Measurements from ENCODE around the gene PTPRN.
A peak's percentile ranks its signal among the peaks of the same experiment; 100 is the strongest.

PTPRN gene

GRCh38 chr2:219302412-219302968 lies 6.7 kb downstream of the PTPRN start:
- H3K9me3 ChIP-seq (ENCODE audit: control insufficient read depth, low read depth, low read length) = no peaks in the 10 kb centered on the region
- no peak overlapping the region for H3K27ac ChIP-seq (ENCODE audit: low read length)
- peaks cover 4% of the 10 kb centered on the region for H3K4me1 ChIP-seq (ENCODE audit: control insufficient read depth, low read depth, low read length)
- H3K9ac ChIP-seq (ENCODE audit: low read length) = no peak overlapping the region
- H3K27me3 ChIP-seq (ENCODE audit: control insufficient read depth, insufficient read depth, low read length) = peaks cover 44% of the 10 kb centered on the region
- H3K4me3 ChIP-seq (ENCODE audit: low read length) = no peak overlapping the region
- H3K36me3 ChIP-seq (ENCODE audit: control insufficient read depth, low read depth, low read length) = no peaks in the 10 kb centered on the region

- H3K36me3 ChIP-seq (ENCODE audit: control insufficient read depth, low read depth, low read length) = no peaks in the 10 kb centered on the region
- no peaks in the 10 kb centered on the region for H3K9me3 ChIP-seq (ENCODE audit: control insufficient read depth, low read depth, low read length)
- no peak overlapping the region for H3K4me3 ChIP-seq (ENCODE audit: low read length)
- H3K27ac ChIP-seq (ENCODE audit: low read length) = no peak overlapping the region
- H3K27me3 ChIP-seq (ENCODE audit: control insufficient read depth, insufficient read depth, low read length) = peaks cover 41% of the 10 kb centered on the region
- H3K4me1 ChIP-seq (ENCODE audit: control insufficient read depth, low read depth, low read length) = peaks cover 4% of the 10 kb centered on the region
- H3K9ac ChIP-seq (ENCODE audit: low read length) = no peak overlapping the region
These were observed 9.2 kb downstream of the PTPRN start for GRCh38 chr2:219300022-219300421.

- Histone ChIP-seq H3K9ac (ENCODE audit: low read length) (no peak overlapping the region), H3K27me3 (ENCODE audit: control insufficient read depth, insufficient read depth, low read length) (peaks cover 41% of the 10 kb centered on the region)
These were observed 9.8 kb downstream of the PTPRN start for GRCh38 chr2:219299372-219299760.

GRCh38 chr2:219298759-219299371 lies 10.3 kb downstream of the PTPRN start:
- Histone ChIP-seq H3K36me3 (ENCODE audit: control insufficient read depth, low read depth, low read length) (no peaks in the 10 kb centered on the region), H3K4me1 (ENCODE audit: control insufficient read depth, low read depth, low read length) (peaks cover 7% of the 10 kb centered on the region), H3K27me3 (ENCODE audit: control insufficient read depth, insufficient read depth, low read length) (peaks cover 43% of the 10 kb centered on the region), H3K9ac (ENCODE audit: low read length) (no peak overlapping the region), H3K9me3 (ENCODE audit: control insufficient read depth, low read depth, low read length) (no peaks in the 10 kb centered on the region), H3K4me3 (ENCODE audit: low read length) (peak overlapping the region; percentile 23), H3K27ac (ENCODE audit: low read length) (no peak overlapping the region)

More at GRCh38 chr2:219299372-219299760, 9.8 kb downstream of the PTPRN start:
- Histone ChIP-seq H3K4me3 (ENCODE audit: low read length) (no peak overlapping the region), H3K27ac (ENCODE audit: low read length) (no peak overlapping the region), H3K9me3 (ENCODE audit: control insufficient read depth, low read depth, low read length) (no peaks in the 10 kb centered on the region), H3K36me3 (ENCODE audit: control insufficient read depth, low read depth, low read length) (no peaks in the 10 kb centered on the region), H3K4me1 (ENCODE audit: control insufficient read depth, low read depth, low read length) (peaks cover 4% of the 10 kb centered on the region)

GRCh38 chr2:219297766-219298456 lies 11.3 kb downstream of the PTPRN start:
- no peaks in the 10 kb centered on the region for H3K36me3 ChIP-seq (ENCODE audit: control insufficient read depth, low read depth, low read length)
- H3K9ac ChIP-seq (ENCODE audit: low read length) = no peak overlapping the region
- no peak overlapping the region for H3K27ac ChIP-seq (ENCODE audit: low read length)
- H3K4me3 ChIP-seq (ENCODE audit: low read length) = no peak overlapping the region
- peaks cover 46% of the 10 kb centered on the region for H3K27me3 ChIP-seq (ENCODE audit: control insufficient read depth, insufficient read depth, low read length)
- H3K4me1 ChIP-seq (ENCODE audit: control insufficient read depth, low read depth, low read length) = peaks cover 7% of the 10 kb centered on the region
- H3K9me3 ChIP-seq (ENCODE audit: control insufficient read depth, low read depth, low read length) = no peaks in the 10 kb centered on the region

GRCh38 chr2:219296631-219297391 lies 12.4 kb downstream of the PTPRN start:
- H3K9me3 ChIP-seq (ENCODE audit: control insufficient read depth, low read depth, low read length) = no peaks in the 10 kb centered on the region
- no peak overlapping the region for H3K27ac ChIP-seq (ENCODE audit: low read length)
- no peak overlapping the region for H3K9ac ChIP-seq (ENCODE audit: low read length)
- peaks cover 46% of the 10 kb centered on the region for H3K27me3 ChIP-seq (ENCODE audit: control insufficient read depth, insufficient read depth, low read length)
- H3K36me3 ChIP-seq (ENCODE audit: control insufficient read depth, low read depth, low read length) = no peaks in the 10 kb centered on the region
- no peak overlapping the region for H3K4me3 ChIP-seq (ENCODE audit: low read length)
- H3K4me1 ChIP-seq (ENCODE audit: control insufficient read depth, low read depth, low read length) = peaks cover 7% of the 10 kb centered on the region

GRCh38 chr2:219296142-219296541 lies 13.1 kb downstream of the PTPRN start:
- peaks cover 46% of the 10 kb centered on the region for H3K27me3 ChIP-seq (ENCODE audit: control insufficient read depth, insufficient read depth, low read length)
- H3K4me3 ChIP-seq (ENCODE audit: low read length) = no peak overlapping the region
- H3K36me3 ChIP-seq (ENCODE audit: control insufficient read depth, low read depth, low read length) = no peaks in the 10 kb centered on the region
- peaks cover 7% of the 10 kb centered on the region for H3K4me1 ChIP-seq (ENCODE audit: control insufficient read depth, low read depth, low read length)
- H3K9ac ChIP-seq (ENCODE audit: low read length) = no peak overlapping the region
- H3K27ac ChIP-seq (ENCODE audit: low read length) = no peak overlapping the region
- no peaks in the 10 kb centered on the region for H3K9me3 ChIP-seq (ENCODE audit: control insufficient read depth, low read depth, low read length)

- Histone ChIP-seq H3K4me3 (ENCODE audit: low read length) (peak overlapping the region; percentile 79), H3K27ac (ENCODE audit: low read length) (no peak overlapping the region), H3K27me3 (ENCODE audit: control insufficient read depth, insufficient read depth, low read length) (peaks cover 36% of the 10 kb centered on the region), H3K9ac (ENCODE audit: low read length) (peak overlapping the region; percentile 71), H3K4me1 (ENCODE audit: control insufficient read depth, low read depth, low read length) (peaks cover 7% of the 10 kb centered on the region), H3K9me3 (ENCODE audit: control insufficient read depth, low read depth, low read length) (no peaks in the 10 kb centered on the region), H3K36me3 (ENCODE audit: control insufficient read depth, low read depth, low read length) (no peaks in the 10 kb centered on the region)
These were observed 14.5 kb downstream of the PTPRN start for GRCh38 chr2:219294356-219295351.

GRCh38 chr2:219293736-219294231 lies 15.4 kb downstream of the PTPRN start:
- Histone ChIP-seq H3K4me1 (ENCODE audit: control insufficient read depth, low read depth, low read length) (peaks cover 3% of the 10 kb centered on the region), H3K9ac (ENCODE audit: low read length) (no peak overlapping the region), H3K27me3 (ENCODE audit: control insufficient read depth, insufficient read depth, low read length) (peaks cover 27% of the 10 kb centered on the region), H3K4me3 (ENCODE audit: low read length) (peak overlapping the region; percentile 79), H3K9me3 (ENCODE audit: control insufficient read depth, low read depth, low read length) (no peaks in the 10 kb centered on the region), H3K36me3 (ENCODE audit: control insufficient read depth, low read depth, low read length) (no peaks in the 10 kb centered on the region), H3K27ac (ENCODE audit: low read length) (no peak overlapping the region)

GRCh38 chr2:219292616-219293015 lies 16.6 kb downstream of the PTPRN start:
- H3K4me3 ChIP-seq (ENCODE audit: low read length) = no peak overlapping the region
- H3K27me3 ChIP-seq (ENCODE audit: control insufficient read depth, insufficient read depth, low read length) = peaks cover 26% of the 10 kb centered on the region
- no peak overlapping the region for H3K9ac ChIP-seq (ENCODE audit: low read length)
- H3K9me3 ChIP-seq (ENCODE audit: control insufficient read depth, low read depth, low read length) = no peaks in the 10 kb centered on the region
- H3K4me1 ChIP-seq (ENCODE audit: control insufficient read depth, low read depth, low read length) = peaks cover 3% of the 10 kb centered on the region
- H3K36me3 ChIP-seq (ENCODE audit: control insufficient read depth, low read depth, low read length) = no peaks in the 10 kb centered on the region
- no peak overlapping the region for H3K27ac ChIP-seq (ENCODE audit: low read length)
